HL-60 (cell line): ENCODE results near the gene ZAP70.

ENCODE experiments used
- POLR2AphosphoS5 ChIP-seq: IDR thresholded peaks from 2 replicates; pipeline ENCODE4 v1.6.1; 2012; ENCODE audit warnings: low read depth
- TF ChIP-seq, protein P1 (sequence below): IDR thresholded peaks from one replicate; pipeline ENCODE4 v1.5.1; 2011; ENCODE audit warnings: low read length, control low read depth, inconsistent platforms; ENCODE audit not compliant: insufficient read depth
- TF ChIP-seq, protein P2 (sequence below): IDR thresholded peaks from 2 replicates; pipeline ENCODE4 v1.6.1; 2012; ENCODE audit warnings: low read depth; ENCODE audit not compliant: insufficient replicate concordance

DNA sequence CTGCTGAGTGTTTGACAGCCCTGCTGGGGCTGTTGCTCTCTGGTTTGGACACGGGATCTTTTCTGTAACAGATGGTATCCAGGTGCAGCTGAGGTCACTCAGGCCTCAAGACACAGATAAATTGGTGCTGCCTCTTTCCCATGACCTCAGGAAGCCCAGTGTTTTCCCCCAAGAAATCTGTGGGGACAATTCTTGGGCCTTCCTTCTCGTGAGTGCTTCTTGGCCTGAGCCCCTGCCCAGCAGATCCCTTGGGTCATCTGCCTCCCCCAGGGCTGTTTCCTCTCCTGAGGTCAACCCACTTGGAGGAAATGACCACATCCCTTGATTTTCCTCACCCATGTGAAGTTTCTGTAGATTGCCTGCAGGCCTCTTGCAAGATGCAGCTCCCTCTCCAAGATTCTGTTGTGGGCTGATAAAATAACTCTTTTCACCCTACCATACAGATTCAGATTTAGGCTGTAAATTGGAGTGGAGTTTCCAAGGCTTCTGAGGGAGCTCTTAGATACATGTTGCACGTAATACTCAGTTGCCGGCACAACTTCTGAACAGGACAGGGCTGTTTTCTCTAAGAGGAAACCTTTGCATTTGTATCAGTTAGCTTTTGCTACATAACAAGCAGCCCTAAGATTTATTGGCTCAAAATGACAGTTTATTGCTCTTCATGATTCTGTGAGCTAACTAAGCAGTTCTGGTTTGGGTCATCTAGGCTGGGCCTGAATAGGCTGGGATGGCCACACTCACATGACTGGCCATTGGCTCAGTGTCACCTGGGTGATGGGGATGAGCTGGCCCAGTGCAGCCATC, 13.1 kb downstream of the ZAP70 start:
- TF ChIP-seq, protein P1, sequence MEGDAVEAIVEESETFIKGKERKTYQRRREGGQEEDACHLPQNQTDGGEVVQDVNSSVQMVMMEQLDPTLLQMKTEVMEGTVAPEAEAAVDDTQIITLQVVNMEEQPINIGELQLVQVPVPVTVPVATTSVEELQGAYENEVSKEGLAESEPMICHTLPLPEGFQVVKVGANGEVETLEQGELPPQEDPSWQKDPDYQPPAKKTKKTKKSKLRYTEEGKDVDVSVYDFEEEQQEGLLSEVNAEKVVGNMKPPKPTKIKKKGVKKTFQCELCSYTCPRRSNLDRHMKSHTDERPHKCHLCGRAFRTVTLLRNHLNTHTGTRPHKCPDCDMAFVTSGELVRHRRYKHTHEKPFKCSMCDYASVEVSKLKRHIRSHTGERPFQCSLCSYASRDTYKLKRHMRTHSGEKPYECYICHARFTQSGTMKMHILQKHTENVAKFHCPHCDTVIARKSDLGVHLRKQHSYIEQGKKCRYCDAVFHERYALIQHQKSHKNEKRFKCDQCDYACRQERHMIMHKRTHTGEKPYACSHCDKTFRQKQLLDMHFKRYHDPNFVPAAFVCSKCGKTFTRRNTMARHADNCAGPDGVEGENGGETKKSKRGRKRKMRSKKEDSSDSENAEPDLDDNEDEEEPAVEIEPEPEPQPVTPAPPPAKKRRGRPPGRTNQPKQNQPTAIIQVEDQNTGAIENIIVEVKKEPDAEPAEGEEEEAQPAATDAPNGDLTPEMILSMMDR: no peak
- TF ChIP-seq POLR2AphosphoS5: no peak
- TF ChIP-seq, protein P2, sequence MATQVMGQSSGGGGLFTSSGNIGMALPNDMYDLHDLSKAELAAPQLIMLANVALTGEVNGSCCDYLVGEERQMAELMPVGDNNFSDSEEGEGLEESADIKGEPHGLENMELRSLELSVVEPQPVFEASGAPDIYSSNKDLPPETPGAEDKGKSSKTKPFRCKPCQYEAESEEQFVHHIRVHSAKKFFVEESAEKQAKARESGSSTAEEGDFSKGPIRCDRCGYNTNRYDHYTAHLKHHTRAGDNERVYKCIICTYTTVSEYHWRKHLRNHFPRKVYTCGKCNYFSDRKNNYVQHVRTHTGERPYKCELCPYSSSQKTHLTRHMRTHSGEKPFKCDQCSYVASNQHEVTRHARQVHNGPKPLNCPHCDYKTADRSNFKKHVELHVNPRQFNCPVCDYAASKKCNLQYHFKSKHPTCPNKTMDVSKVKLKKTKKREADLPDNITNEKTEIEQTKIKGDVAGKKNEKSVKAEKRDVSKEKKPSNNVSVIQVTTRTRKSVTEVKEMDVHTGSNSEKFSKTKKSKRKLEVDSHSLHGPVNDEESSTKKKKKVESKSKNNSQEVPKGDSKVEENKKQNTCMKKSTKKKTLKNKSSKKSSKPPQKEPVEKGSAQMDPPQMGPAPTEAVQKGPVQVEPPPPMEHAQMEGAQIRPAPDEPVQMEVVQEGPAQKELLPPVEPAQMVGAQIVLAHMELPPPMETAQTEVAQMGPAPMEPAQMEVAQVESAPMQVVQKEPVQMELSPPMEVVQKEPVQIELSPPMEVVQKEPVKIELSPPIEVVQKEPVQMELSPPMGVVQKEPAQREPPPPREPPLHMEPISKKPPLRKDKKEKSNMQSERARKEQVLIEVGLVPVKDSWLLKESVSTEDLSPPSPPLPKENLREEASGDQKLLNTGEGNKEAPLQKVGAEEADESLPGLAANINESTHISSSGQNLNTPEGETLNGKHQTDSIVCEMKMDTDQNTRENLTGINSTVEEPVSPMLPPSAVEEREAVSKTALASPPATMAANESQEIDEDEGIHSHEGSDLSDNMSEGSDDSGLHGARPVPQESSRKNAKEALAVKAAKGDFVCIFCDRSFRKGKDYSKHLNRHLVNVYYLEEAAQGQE: no peak
